Subcutaneous abdominal adipose tissue (tissue), 5 donors: ENCODE measurements around the gene NLGN1.

Source experiments
- H3K27ac ChIP-seq: one replicate; pipeline ENCODE4 v1.7.0; 2013; ENCODE audit warnings: low read depth, mild to moderate bottlenecking, inconsistent platforms, low read length, moderate library complexity
- H3K27me3 ChIP-seq, 5 donors: one replicate each; pipeline ENCODE4 v1.7.0; 2013; ENCODE audit warnings: low read length in 5 of 5, inconsistent platforms in 1 of 5; ENCODE audit not compliant: control insufficient read depth in 5 of 5, insufficient read depth in 4 of 5
- H3K36me3 ChIP-seq, 5 donors: one replicate each; pipeline ENCODE4 v1.7.0; 2013; ENCODE audit warnings: low read length in 5 of 5; ENCODE audit not compliant: control insufficient read depth in 5 of 5, insufficient read depth in 5 of 5
- H3K4me1 ChIP-seq, 5 donors: one replicate each; pipeline ENCODE4 v1.7.0; 2013; ENCODE audit warnings: low read length in 5 of 5, mild to moderate bottlenecking in 3 of 5, moderate library complexity in 1 of 5; ENCODE audit not compliant: control insufficient read depth in 5 of 5, insufficient read depth in 5 of 5
- H3K4me3 ChIP-seq, 5 donors: one replicate each; pipeline ENCODE4 v1.7.0; 2013; ENCODE audit warnings: low read length in 5 of 5, low read depth in 1 of 5
- H3K9ac ChIP-seq, 5 donors: one replicate each; pipeline ENCODE4 v1.7.0; 2013; ENCODE audit warnings: low read length in 5 of 5, mild to moderate bottlenecking in 4 of 5, moderate library complexity in 3 of 5
- H3K9me3 ChIP-seq, 5 donors: one replicate each; pipeline ENCODE4 v1.7.0; 2013; ENCODE audit warnings: low read length in 5 of 5; ENCODE audit not compliant: control insufficient read depth in 5 of 5
- donor health status: healthy.
- donor health status: healthy.
- donor health status: healthy.
- donor health status: healthy.
- donor health status: healthy.

Gene NLGN1

GRCh38 chr3:173825730-173826129 is 428.2 kb downstream of the NLGN1 start:
- no peak overlapping the region for H3K4me3 ChIP-seq
- H3K9me3 ChIP-seq = no peaks in the 10 kb centered on the region
- peaks cover 0 to 5% (median 0%) of the 10 kb centered on the region in 5 donors for H3K4me1 ChIP-seq
- H3K36me3 ChIP-seq = no peaks in the 10 kb centered on the region
- H3K9ac ChIP-seq = no peak overlapping the region
- no peaks in the 10 kb centered on the region for H3K27me3 ChIP-seq
- no peak overlapping the region for H3K27ac ChIP-seq

- H3K27me3 ChIP-seq = no peaks in the 10 kb centered on the region
- H3K36me3 ChIP-seq = no peaks in the 10 kb centered on the region
- H3K4me3 ChIP-seq = no peak overlapping the region
- peaks cover 0 to 5% (median 0%) of the 10 kb centered on the region in 5 donors for H3K4me1 ChIP-seq
- H3K9me3 ChIP-seq = no peaks in the 10 kb centered on the region
- H3K27ac ChIP-seq = no peak overlapping the region
- no peak overlapping the region for H3K9ac ChIP-seq
Measured at GRCh38 chr3:173826416-173826815, 428.9 kb downstream of the NLGN1 start.

- H3K9ac ChIP-seq = no peak overlapping the region
- no peaks in the 10 kb centered on the region for H3K36me3 ChIP-seq
- peaks cover 0 to 1% (median 0%) of the 10 kb centered on the region in 5 donors for H3K4me1 ChIP-seq
- H3K4me3 ChIP-seq = no peak overlapping the region
- no peak overlapping the region for H3K27ac ChIP-seq
- no peaks in the 10 kb centered on the region for H3K9me3 ChIP-seq
- H3K27me3 ChIP-seq = no peaks in the 10 kb centered on the region
Measured at GRCh38 chr3:173826901-173827609, 429.5 kb downstream of the NLGN1 start.

GRCh38 chr3:173838644-173839043 is 441.1 kb downstream of the NLGN1 start:
- no peaks in the 10 kb centered on the region for H3K4me1 ChIP-seq
- no peaks in the 10 kb centered on the region for H3K36me3 ChIP-seq
- H3K9ac ChIP-seq = no peak overlapping the region
- H3K4me3 ChIP-seq = no peak overlapping the region
- no peak overlapping the region for H3K27ac ChIP-seq
- H3K9me3 ChIP-seq = no peaks in the 10 kb centered on the region
- H3K27me3 ChIP-seq = no peaks in the 10 kb centered on the region

GRCh38 chr3:173839859-173840258 is 442.3 kb downstream of the NLGN1 start:
- Histone ChIP-seq H3K27ac (no peak overlapping the region), H3K9me3 (no peaks in the 10 kb centered on the region), H3K4me3 (no peak overlapping the region), H3K36me3 (no peaks in the 10 kb centered on the region), H3K9ac (no peak overlapping the region), H3K27me3 (no peaks in the 10 kb centered on the region), H3K4me1 (no peaks in the 10 kb centered on the region)

GRCh38 chr3:173841334-173841733 is 443.8 kb downstream of the NLGN1 start:
- no peaks in the 10 kb centered on the region for H3K27me3 ChIP-seq
- no peaks in the 10 kb centered on the region for H3K4me1 ChIP-seq
- H3K9ac ChIP-seq = no peak overlapping the region
- no peaks in the 10 kb centered on the region for H3K36me3 ChIP-seq
- H3K4me3 ChIP-seq = no peak overlapping the region
- H3K27ac ChIP-seq = no peak overlapping the region
- H3K9me3 ChIP-seq = no peaks in the 10 kb centered on the region

- Histone ChIP-seq H3K9ac (no peak overlapping the region), H3K36me3 (no peaks in the 10 kb centered on the region), H3K4me3 (no peak overlapping the region), H3K4me1 (no peaks in the 10 kb centered on the region), H3K9me3 (no peaks in the 10 kb centered on the region), H3K27ac (no peak overlapping the region), H3K27me3 (no peaks in the 10 kb centered on the region)
Measured at GRCh38 chr3:173843060-173843459, 445.5 kb downstream of the NLGN1 start.

- no peak overlapping the region for H3K27ac ChIP-seq
- no peak overlapping the region for H3K4me3 ChIP-seq
Measured at GRCh38 chr3:173846584-173846983, 449.0 kb downstream of the NLGN1 start.

GRCh38 chr3:173849489-173849888 is 451.9 kb downstream of the NLGN1 start:
- Histone ChIP-seq H3K27ac (no peak overlapping the region), H3K4me3 (no peak overlapping the region), H3K4me1 (no peaks in the 10 kb centered on the region), H3K9me3 (no peaks in the 10 kb centered on the region), H3K9ac (no peak overlapping the region), H3K27me3 (no peaks in the 10 kb centered on the region), H3K36me3 (no peaks in the 10 kb centered on the region)

More at GRCh38 chr3:173846584-173846983, 449.0 kb downstream of the NLGN1 start:
- Histone ChIP-seq H3K4me1 (no peaks in the 10 kb centered on the region), H3K9me3 (no peaks in the 10 kb centered on the region), H3K9ac (no peak overlapping the region), H3K36me3 (no peaks in the 10 kb centered on the region), H3K27me3 (no peaks in the 10 kb centered on the region)

GRCh38 chr3:173857154-173857553 is 459.6 kb downstream of the NLGN1 start:
- Histone ChIP-seq H3K4me1 (no peaks in the 10 kb centered on the region), H3K9ac (no peak overlapping the region), H3K27me3 (no peaks in the 10 kb centered on the region), H3K9me3 (no peaks in the 10 kb centered on the region), H3K36me3 (no peaks in the 10 kb centered on the region), H3K27ac (no peak overlapping the region), H3K4me3 (no peak overlapping the region)
